GM12878 (cell line): ENCODE measurements around the gene ATP1B2. TPM values are rescaled to one million over a fixed set of nuclear protein-coding genes. Genes with fewer than 3 reads are reported as not detected.

Source experiments
- ATF7 ChIP-seq: fragments of 450-650 bp; IDR thresholded peaks from 2 replicates; pipeline ENCODE4 v1.6.1; 2016; ENCODE audit warnings: low read depth, mild to moderate bottlenecking
- BCL11A ChIP-seq: IDR thresholded peaks from 2 replicates; pipeline ENCODE4 v1.6.1; 2011; ENCODE audit warnings: low read depth, low read length
- FOS ChIP-seq: IDR thresholded peaks from 3 replicates; pipeline ENCODE4 v1.6.1; 2011; ENCODE audit warnings: borderline replicate concordance; ENCODE audit not compliant: insufficient read length; ENCODE audit errors: extremely low read depth
- GABPA ChIP-seq: IDR thresholded peaks from 2 replicates; pipeline ENCODE4 v1.6.1; 2014; ENCODE audit warnings: antibody characterized with exemption, low read depth, mild to moderate bottlenecking, inconsistent platforms
- RFX5 ChIP-seq: IDR thresholded peaks from 2 replicates; pipeline ENCODE4 v1.6.1; 2011; ENCODE audit warnings: low read depth, low read length, improper control_type of control experiment
- ZNF24 ChIP-seq: fragments of 450-650 bp; IDR thresholded peaks from 2 replicates; pipeline ENCODE4 v1.6.1; 2017; ENCODE audit warnings: antibody characterized with exemption, mild to moderate bottlenecking
- ZNF622 ChIP-seq: fragments of 450-650 bp; IDR thresholded peaks from 2 replicates; pipeline ENCODE4 v1.6.1; 2017; ENCODE audit warnings: mild to moderate bottlenecking, inconsistent platforms
- polyA plus RNA-seq, 11 experiments: library from polyadenylated mRNA; depleted of rRNA in 4 of 11; unstranded in 6 of 11; stranded (reverse) in 5 of 11; fragments of >200 nt; fragmentation: Nextera tagmentation in 4 of 11; fragmentation: Illumina TruSeq in 1 of 11; extraction: Ambion mirVana in 4 of 11; extraction: Trizol in 1 of 11; gene quantifications; 1 replicate in 1 of 11; 2 replicates in 10 of 11; pipeline versions ENCODE4 v1.2.1 to v1.2.3, GENCODE V29; 2011 to 2016; ENCODE audit warnings: inconsistent platforms in 2 of 11, missing spikeins in 2 of 11, low read depth in 1 of 11
- total RNA-seq, 4 experiments: library from RNA; depleted of rRNA in 3 of 4; stranded (reverse); fragments of >200 nt in 3 of 4; fragmentation: Illumina TruSeq in 1 of 4; extraction: Trizol in 1 of 4; gene quantifications; 2 replicates each; pipeline versions ENCODE4 v1.2.1 to v1.2.3, GENCODE V29; 2013 to 2021
- TF ChIP-seq, protein P1 (sequence below): IDR thresholded peaks from 2 replicates; pipeline ENCODE4 v1.6.1; 2012; ENCODE audit warnings: low read depth, low read length, improper control_type of control experiment
- TF ChIP-seq, protein P2 (sequence below): IDR thresholded peaks from 2 replicates; pipeline ENCODE4 v1.6.1; 2011; ENCODE audit warnings: borderline replicate concordance, low read depth, mild to moderate bottlenecking, moderate library complexity, low read length; ENCODE audit not compliant: insufficient read depth, poor library complexity, severe bottlenecking
- TF ChIP-seq, protein P3 (sequence below): IDR thresholded peaks from 2 replicates; pipeline ENCODE4 v1.6.1; 2012; ENCODE audit warnings: low read length, inconsistent platforms
- TF ChIP-seq, protein P4 (sequence below), 3 experiments: IDR thresholded peaks in 2 of 3; conservative IDR thresholded peaks in 1 of 3; 2 replicates each; pipeline ENCODE4 v1.5.1; 2011; ENCODE audit warnings: low read depth in 3 of 3, low read length in 3 of 3, mild to moderate bottlenecking in 3 of 3, control low read depth in 2 of 3, moderate library complexity in 2 of 3, inconsistent platforms in 1 of 3, mixed read lengths in 1 of 3; ENCODE audit not compliant: control insufficient read depth in 2 of 3, insufficient read depth in 1 of 3; ENCODE audit errors: extremely low read depth in 1 of 3
- TF ChIP-seq, protein P5 (sequence below): fragments of 450-650 bp; formaldehyde crosslinking; IDR thresholded peaks from 2 replicates; pipeline ENCODE4 v1.5.0; 2022; ENCODE audit warnings: mild to moderate bottlenecking, missing genetic modification characterization
- TF ChIP-seq, protein P6 (sequence below): fragments of 450-650 bp; IDR thresholded peaks from 2 replicates; pipeline ENCODE4 v1.6.1; 2017; ENCODE audit warnings: mild to moderate bottlenecking, moderate library complexity

The ATP1B2 gene
- total and polyA plus RNA-seq, 10 of the 15 experiments (the other 5 are each of a cell fraction or from before 2014, with no cell fraction given), result 0.03 to 0.29 (median 0.15) TPM; not detected in 3

DNA sequence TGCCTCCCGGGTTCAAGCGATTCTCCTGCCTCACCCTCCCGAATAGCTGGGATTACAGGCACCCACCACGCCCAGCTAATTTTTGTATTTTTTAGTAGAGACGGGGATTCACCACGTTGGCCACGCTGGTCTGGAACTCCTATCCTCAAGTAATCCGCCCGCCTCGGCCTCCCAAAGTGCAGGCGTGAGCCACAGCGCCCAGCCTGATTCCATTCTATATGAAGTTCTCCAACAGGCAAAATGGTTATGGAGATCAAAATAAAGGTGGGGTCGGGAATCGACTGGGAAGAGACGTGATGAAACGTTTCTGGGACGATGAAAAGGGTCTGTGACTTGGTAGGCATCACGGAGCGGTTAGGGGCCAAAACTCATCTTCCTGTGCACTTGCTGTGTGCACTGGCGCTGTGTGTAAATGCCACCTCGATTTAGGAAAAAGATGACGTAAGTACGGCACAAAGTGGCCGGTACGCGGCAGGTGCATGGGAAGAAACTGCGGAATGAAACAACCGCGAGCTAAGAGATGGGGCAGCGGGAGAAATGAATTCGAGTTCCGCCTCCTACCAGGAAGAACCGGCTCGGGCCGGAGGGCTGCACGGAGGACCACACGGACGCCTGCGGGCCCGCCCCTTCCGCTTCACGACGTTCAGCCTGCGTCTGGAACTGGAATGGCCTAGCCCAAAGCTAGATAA, 35.0 kb downstream of the ATP1B2 start (continued):
- TF ChIP-seq, protein P1, sequence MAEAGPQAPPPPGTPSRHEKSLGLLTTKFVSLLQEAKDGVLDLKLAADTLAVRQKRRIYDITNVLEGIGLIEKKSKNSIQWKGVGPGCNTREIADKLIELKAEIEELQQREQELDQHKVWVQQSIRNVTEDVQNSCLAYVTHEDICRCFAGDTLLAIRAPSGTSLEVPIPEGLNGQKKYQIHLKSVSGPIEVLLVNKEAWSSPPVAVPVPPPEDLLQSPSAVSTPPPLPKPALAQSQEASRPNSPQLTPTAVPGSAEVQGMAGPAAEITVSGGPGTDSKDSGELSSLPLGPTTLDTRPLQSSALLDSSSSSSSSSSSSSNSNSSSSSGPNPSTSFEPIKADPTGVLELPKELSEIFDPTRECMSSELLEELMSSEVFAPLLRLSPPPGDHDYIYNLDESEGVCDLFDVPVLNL, result peak; percentile 63; the same call in 1 of the 2 replicates
- TF ChIP-seq RFX5, result no peak
- no peak for TF ChIP-seq FOS
- no peak for TF ChIP-seq BCL11A
- peak; percentile 86 for TF ChIP-seq GABPA
- TF ChIP-seq, protein P2, sequence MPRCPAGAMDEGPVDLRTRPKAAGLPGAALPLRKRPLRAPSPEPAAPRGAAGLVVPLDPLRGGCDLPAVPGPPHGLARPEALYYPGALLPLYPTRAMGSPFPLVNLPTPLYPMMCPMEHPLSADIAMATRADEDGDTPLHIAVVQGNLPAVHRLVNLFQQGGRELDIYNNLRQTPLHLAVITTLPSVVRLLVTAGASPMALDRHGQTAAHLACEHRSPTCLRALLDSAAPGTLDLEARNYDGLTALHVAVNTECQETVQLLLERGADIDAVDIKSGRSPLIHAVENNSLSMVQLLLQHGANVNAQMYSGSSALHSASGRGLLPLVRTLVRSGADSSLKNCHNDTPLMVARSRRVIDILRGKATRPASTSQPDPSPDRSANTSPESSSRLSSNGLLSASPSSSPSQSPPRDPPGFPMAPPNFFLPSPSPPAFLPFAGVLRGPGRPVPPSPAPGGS, result no peak
- no peak for TF ChIP-seq ZNF24
- TF ChIP-seq, protein P3, sequence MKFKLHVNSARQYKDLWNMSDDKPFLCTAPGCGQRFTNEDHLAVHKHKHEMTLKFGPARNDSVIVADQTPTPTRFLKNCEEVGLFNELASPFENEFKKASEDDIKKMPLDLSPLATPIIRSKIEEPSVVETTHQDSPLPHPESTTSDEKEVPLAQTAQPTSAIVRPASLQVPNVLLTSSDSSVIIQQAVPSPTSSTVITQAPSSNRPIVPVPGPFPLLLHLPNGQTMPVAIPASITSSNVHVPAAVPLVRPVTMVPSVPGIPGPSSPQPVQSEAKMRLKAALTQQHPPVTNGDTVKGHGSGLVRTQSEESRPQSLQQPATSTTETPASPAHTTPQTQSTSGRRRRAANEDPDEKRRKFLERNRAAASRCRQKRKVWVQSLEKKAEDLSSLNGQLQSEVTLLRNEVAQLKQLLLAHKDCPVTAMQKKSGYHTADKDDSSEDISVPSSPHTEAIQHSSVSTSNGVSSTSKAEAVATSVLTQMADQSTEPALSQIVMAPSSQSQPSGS, result no peak
- TF ChIP-seq ZNF622, result no peak
- TF ChIP-seq, protein P4, sequence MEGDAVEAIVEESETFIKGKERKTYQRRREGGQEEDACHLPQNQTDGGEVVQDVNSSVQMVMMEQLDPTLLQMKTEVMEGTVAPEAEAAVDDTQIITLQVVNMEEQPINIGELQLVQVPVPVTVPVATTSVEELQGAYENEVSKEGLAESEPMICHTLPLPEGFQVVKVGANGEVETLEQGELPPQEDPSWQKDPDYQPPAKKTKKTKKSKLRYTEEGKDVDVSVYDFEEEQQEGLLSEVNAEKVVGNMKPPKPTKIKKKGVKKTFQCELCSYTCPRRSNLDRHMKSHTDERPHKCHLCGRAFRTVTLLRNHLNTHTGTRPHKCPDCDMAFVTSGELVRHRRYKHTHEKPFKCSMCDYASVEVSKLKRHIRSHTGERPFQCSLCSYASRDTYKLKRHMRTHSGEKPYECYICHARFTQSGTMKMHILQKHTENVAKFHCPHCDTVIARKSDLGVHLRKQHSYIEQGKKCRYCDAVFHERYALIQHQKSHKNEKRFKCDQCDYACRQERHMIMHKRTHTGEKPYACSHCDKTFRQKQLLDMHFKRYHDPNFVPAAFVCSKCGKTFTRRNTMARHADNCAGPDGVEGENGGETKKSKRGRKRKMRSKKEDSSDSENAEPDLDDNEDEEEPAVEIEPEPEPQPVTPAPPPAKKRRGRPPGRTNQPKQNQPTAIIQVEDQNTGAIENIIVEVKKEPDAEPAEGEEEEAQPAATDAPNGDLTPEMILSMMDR (IDR thresholded peaks at IDR 0.05 in 2 of 3, conservative IDR thresholded peaks at IDR 0.05 in 1 of 3; ENCODE audit: control insufficient read depth in 2 of 3, extremely low read depth in 1 of 3, insufficient read depth in 1 of 3, low read depth in 3 of 3, low read length in 3 of 3), result no peak
- TF ChIP-seq, protein P5, sequence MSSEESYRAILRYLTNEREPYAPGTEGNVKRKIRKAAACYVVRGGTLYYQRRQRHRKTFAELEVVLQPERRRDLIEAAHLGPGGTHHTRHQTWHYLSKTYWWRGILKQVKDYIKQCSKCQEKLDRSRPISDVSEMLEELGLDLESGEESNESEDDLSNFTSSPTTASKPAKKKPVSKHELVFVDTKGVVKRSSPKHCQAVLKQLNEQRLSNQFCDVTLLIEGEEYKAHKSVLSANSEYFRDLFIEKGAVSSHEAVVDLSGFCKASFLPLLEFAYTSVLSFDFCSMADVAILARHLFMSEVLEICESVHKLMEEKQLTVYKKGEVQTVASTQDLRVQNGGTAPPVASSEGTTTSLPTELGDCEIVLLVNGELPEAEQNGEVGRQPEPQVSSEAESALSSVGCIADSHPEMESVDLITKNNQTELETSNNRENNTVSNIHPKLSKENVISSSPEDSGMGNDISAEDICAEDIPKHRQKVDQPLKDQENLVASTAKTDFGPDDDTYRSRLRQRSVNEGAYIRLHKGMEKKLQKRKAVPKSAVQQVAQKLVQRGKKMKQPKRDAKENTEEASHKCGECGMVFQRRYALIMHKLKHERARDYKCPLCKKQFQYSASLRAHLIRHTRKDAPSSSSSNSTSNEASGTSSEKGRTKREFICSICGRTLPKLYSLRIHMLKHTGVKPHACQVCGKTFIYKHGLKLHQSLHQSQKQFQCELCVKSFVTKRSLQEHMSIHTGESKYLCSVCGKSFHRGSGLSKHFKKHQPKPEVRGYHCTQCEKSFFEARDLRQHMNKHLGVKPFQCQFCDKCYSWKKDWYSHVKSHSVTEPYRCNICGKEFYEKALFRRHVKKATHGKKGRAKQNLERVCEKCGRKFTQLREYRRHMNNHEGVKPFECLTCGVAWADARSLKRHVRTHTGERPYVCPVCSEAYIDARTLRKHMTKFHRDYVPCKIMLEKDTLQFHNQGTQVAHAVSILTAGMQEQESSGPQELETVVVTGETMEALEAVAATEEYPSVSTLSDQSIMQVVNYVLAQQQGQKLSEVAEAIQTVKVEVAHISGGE (CRISPR knock-in tag), result peak; percentile 65
- TF ChIP-seq, protein P6, sequence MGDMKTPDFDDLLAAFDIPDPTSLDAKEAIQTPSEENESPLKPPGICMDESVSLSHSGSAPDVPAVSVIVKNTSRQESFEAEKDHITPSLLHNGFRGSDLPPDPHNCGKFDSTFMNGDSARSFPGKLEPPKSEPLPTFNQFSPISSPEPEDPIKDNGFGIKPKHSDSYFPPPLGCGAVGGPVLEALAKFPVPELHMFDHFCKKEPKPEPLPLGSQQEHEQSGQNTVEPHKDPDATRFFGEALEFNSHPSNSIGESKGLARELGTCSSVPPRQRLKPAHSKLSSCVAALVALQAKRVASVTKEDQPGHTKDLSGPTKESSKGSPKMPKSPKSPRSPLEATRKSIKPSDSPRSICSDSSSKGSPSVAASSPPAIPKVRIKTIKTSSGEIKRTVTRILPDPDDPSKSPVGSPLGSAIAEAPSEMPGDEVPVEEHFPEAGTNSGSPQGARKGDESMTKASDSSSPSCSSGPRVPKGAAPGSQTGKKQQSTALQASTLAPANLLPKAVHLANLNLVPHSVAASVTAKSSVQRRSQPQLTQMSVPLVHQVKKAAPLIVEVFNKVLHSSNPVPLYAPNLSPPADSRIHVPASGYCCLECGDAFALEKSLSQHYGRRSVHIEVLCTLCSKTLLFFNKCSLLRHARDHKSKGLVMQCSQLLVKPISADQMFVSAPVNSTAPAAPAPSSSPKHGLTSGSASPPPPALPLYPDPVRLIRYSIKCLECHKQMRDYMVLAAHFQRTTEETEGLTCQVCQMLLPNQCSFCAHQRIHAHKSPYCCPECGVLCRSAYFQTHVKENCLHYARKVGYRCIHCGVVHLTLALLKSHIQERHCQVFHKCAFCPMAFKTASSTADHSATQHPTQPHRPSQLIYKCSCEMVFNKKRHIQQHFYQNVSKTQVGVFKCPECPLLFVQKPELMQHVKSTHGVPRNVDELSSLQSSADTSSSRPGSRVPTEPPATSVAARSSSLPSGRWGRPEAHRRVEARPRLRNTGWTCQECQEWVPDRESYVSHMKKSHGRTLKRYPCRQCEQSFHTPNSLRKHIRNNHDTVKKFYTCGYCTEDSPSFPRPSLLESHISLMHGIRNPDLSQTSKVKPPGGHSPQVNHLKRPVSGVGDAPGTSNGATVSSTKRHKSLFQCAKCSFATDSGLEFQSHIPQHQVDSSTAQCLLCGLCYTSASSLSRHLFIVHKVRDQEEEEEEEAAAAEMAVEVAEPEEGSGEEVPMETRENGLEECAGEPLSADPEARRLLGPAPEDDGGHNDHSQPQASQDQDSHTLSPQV, result no peak
- no peak for TF ChIP-seq ATF7
